Skeletal muscle satellite cell (primary cell): Measurements from ENCODE around the gene ITGB1.

Experiments
- H3K27me3 ChIP-seq: 2 replicates; pipeline ENCODE4 v1.7.0; 2013; ENCODE audit warnings: low read length; ENCODE audit not compliant: control insufficient read depth, insufficient read depth
- H3K36me3 ChIP-seq: 2 replicates; pipeline ENCODE4 v1.7.0; 2013; ENCODE audit warnings: mild to moderate bottlenecking, control low read depth, low read length; ENCODE audit not compliant: insufficient read depth
- H3K4me1 ChIP-seq: 2 replicates; pipeline ENCODE4 v1.7.0; 2013; ENCODE audit warnings: low read length; ENCODE audit not compliant: control insufficient read depth, insufficient read depth
- H3K4me2 ChIP-seq: 2 replicates; pipeline ENCODE4 v1.7.0; 2013; ENCODE audit warnings: mild to moderate bottlenecking, low read length
- H3K4me3 ChIP-seq: 2 replicates; pipeline ENCODE4 v1.7.0; 2013; ENCODE audit warnings: low read length
- H3K9ac ChIP-seq: 2 replicates; pipeline ENCODE4 v1.7.0; 2013; ENCODE audit warnings: mild to moderate bottlenecking, low read depth, low read length, moderate library complexity
- H3K9me3 ChIP-seq: replicated peaks from 2 replicates; pipeline ENCODE4 v1.7.0; 2013; ENCODE audit warnings: mild to moderate bottlenecking, control low read depth, low read length

Gene ITGB1

DNA sequence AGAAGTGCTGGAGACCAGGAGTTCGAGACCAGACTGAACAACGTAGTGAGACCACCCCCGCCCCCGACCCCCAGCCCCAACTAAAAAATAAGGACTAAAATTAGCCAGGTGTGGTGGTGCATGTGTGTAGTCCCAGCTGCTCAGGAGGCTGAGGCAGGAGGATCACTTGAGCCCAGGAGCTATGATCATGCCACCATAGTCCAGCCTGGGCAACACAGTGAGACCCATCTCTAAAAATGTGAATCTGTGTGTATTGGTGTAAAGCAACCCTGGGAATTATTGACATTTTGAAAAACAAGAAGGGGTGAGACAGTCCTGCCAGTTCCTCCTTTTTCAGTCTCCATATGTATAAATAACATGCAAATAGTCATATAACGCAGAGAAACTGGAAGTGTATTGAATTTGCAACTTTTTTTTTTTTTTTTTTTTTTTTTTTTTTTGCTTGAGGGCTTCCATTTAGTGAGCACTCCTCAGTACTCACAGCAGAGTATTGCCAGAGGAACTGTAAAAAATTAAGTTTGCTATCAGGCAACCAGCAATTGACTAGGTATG, 3.4 kb upstream of the ITGB1 start:
- H3K9me3 ChIP-seq: no peaks in the 10 kb centered on the region
- H3K27me3 ChIP-seq: no peaks in the 10 kb centered on the region
- H3K4me2 ChIP-seq: peak overlapping the region; percentile 66
- peaks cover 48% of the 10 kb centered on the region for H3K4me1 ChIP-seq
- peak overlapping the region; percentile 4 for H3K4me3 ChIP-seq
- H3K9ac ChIP-seq: peak overlapping the region; percentile 71
- peaks cover 5% of the 10 kb centered on the region for H3K36me3 ChIP-seq

DNA sequence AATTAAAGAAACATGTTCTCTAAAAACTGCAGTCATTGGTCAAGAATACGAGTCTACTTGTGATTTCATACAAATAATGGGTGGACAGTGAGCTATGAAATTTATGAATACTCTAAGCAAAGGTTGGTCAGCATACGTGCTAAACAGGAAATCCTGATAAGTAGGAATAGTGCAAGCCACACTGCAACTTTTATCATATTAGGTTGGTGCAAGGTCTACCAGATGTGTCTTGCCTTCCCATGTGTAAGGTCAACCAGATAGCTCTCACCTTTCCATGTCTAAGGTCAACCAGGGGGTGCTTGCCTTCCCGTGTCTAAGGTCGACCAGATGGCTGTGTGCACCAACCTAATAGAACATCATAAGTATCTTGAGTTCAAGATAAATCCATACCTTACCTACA, 2.0 kb upstream of the ITGB1 start:
- Histone ChIP-seq H3K4me1 (peaks cover 48% of the 10 kb centered on the region), H3K9ac (peak overlapping the region; percentile 95), H3K4me3 (peak overlapping the region; percentile 74)

DNA sequence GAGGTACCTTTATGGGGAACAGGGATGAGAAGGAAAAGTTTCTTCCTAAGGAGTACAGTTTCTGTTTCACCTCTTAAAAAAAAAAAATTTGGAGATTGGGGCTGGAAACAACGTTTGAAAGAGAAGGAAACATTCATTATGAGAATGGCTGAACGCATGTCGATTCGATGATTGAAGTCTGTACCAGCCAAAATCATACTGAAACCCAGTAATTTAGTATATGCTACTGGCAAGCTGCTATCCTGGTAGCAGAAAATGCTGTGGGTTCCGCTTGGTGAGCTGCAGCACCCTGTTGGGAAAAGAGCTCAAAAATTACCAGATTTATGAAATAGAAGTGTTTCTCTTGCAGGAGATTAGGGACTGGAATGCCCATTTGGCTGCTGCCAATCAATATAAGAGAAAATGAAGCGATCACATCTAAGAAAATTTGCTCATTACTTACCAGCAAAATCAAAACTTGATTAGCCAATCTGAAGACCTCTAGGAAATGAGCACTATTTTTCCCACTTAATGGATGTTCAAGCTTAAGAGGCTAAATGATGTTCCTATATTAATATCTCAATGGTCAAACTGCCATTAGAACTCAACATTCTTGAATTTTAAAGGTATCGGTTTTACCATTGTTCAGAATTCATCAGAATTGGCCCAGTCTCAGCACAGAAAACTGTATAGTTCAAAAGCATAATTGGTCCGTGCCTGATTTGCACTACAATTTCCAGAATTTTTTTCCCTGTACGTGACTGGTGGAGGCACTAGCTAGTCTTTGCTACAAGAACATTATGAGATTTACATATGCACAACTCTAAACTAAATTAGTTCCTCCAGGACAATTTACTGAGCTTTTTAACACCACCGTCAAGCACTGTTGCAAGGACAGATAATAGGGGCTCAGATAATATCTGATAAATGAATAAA, 1.2 kb upstream of the ITGB1 start:
- H3K9ac ChIP-seq: peak overlapping the region; percentile 95
- H3K36me3 ChIP-seq: peaks cover 19% of the 10 kb centered on the region
- H3K9me3 ChIP-seq: no peaks in the 10 kb centered on the region
- H3K4me2 ChIP-seq: peak overlapping the region; percentile 88
- H3K27me3 ChIP-seq: no peaks in the 10 kb centered on the region
- peaks cover 53% of the 10 kb centered on the region for H3K4me1 ChIP-seq
- peak overlapping the region; percentile 74 for H3K4me3 ChIP-seq

More for the DNA sequence above, 2.0 kb upstream of the ITGB1 start:
- peak overlapping the region; percentile 88 for H3K4me2 ChIP-seq
- H3K36me3 ChIP-seq: peaks cover 13% of the 10 kb centered on the region
- no peaks in the 10 kb centered on the region for H3K9me3 ChIP-seq
- no peaks in the 10 kb centered on the region for H3K27me3 ChIP-seq

DNA sequence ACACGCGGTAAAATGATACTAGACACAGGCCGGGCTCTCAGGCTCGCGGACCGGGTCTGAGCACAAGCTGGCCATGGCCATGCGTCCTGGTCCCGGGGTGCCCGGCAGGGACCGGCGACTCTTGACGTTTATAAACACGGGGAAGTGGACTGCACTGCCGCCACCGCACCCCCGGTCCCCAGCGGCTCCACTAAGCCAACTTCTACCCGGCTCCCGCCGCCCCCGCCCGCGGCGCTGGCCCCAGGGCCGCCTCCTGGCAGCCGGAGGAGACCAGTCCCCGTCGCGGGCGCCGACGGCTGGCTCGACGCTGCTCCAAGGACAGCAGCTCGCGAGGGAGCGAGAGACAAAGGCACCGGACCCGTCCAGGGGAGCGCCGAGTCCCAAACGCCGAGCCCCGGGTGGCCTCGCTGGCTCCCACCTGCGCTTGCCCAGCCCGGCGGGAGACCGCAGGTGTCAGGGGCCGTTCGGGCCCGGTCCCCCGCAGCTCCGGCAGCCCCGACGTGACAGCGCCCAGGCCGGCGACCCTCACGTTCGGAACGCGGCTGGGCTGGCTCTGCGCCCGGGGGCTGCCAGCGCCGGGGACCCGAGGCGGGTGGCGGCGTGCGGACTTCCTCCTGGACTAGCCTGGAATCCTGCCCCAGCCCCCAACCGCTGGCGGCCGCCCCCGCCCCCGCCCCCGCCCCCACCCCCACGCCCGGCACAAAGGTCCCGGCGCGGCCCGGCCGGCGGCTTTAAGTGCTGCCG, 517 bp downstream of the ITGB1 start:
- Histone ChIP-seq H3K9ac (peak overlapping the region; percentile 95), H3K4me3 (peak overlapping the region; percentile 78), H3K36me3 (peaks cover 37% of the 10 kb centered on the region), H3K9me3 (no peaks in the 10 kb centered on the region), H3K27me3 (no peaks in the 10 kb centered on the region), H3K4me2 (peak overlapping the region; percentile 79), H3K4me1 (peaks cover 54% of the 10 kb centered on the region)

DNA sequence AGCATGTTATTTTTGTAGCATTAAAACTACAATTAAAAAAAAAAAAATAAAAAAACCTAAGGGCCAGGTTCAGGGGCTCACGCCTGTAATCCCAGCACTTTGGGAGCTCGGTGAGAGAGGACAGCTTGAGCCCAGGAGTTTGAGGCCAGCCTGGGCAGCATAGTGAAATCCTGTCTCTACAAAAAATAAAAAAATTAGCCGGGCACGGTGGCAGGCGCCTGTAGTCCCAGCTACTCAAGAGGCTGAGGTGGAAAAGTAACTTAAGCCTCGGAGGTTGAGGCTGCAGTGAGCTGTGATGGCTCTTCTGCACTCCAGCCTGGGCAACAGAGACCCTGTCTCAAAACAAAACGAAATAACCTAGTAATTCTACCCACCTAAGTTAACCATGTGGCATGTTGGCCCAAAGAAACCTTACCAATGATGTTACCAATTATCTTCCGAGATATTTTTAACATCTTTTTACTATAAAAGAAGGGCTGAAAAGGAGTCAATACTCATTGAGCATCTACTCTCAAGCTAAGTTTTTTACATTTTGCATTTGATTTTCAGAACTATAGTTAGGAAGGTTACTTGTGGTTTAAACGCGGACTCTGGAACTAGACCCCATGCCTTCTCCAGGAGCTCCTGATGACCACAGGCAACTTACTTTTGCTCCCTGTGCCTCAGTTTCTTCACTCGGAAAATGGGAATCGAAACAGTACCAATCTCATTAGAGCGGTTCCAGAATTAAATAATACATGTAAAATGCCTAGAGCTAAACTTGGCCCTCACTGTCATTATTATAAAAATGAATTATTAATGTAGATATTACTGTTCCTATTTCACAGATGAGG, 1.4 kb downstream of the ITGB1 start:
- Histone ChIP-seq H3K4me1 (peaks cover 54% of the 10 kb centered on the region), H3K27me3 (no peaks in the 10 kb centered on the region), H3K4me3 (peak overlapping the region; percentile 78), H3K9me3 (no peaks in the 10 kb centered on the region), H3K36me3 (peaks cover 38% of the 10 kb centered on the region), H3K9ac (peak overlapping the region; percentile 95), H3K4me2 (peak overlapping the region; percentile 79)

DNA sequence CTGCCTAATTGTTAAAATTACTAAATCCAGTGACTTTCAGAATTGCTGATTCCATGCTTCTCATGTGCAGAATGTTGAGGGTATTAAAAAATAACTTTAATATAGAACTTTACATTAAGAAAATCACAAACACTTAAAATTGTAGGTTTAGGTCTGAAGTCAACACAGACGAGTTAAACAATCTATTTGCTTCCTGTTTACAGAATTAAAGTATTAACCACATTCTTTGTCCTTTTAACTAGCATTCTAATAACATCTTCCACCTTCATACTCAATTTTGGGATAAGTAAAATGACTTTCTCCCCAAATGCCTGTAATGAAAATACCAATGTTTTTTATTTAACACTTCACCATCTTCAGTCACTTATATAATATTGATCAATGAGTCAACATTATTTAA, 2.2 kb downstream of the ITGB1 start:
- peaks cover 54% of the 10 kb centered on the region for H3K4me1 ChIP-seq
- no peaks in the 10 kb centered on the region for H3K9me3 ChIP-seq
- no peaks in the 10 kb centered on the region for H3K27me3 ChIP-seq
- H3K4me2 ChIP-seq: peak overlapping the region; percentile 79
- peaks cover 41% of the 10 kb centered on the region for H3K36me3 ChIP-seq
- peak overlapping the region; percentile 95 for H3K9ac ChIP-seq
- H3K4me3 ChIP-seq: peak overlapping the region; percentile 78

DNA sequence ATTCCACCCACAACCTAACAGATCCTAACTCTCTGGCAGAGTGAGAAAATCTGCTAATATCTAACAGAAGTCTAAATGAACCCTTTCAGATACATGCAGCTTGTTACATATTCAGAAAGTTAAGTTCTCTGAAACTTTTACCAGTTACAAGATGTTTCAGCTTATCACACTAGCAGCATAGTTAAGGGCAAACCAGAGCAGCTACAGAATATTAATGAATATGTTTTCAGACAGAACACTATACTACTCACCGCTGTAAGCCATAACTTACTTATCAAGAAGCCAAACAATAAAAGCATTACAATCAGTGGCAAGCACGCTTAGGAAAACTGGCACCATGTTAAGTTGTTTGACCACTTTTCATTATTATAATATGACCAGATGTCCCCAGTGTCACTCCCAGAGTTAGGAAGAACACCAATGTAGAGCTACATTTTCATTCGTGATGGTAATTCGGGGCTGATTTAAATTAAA, 2.7 kb downstream of the ITGB1 start:
- H3K4me3 ChIP-seq: peak overlapping the region; percentile 78
- H3K4me2 ChIP-seq: peak overlapping the region; percentile 79
- no peaks in the 10 kb centered on the region for H3K9me3 ChIP-seq
- peaks cover 54% of the 10 kb centered on the region for H3K4me1 ChIP-seq
- H3K36me3 ChIP-seq: peaks cover 41% of the 10 kb centered on the region
- peak overlapping the region; percentile 95 for H3K9ac ChIP-seq
- no peaks in the 10 kb centered on the region for H3K27me3 ChIP-seq

DNA sequence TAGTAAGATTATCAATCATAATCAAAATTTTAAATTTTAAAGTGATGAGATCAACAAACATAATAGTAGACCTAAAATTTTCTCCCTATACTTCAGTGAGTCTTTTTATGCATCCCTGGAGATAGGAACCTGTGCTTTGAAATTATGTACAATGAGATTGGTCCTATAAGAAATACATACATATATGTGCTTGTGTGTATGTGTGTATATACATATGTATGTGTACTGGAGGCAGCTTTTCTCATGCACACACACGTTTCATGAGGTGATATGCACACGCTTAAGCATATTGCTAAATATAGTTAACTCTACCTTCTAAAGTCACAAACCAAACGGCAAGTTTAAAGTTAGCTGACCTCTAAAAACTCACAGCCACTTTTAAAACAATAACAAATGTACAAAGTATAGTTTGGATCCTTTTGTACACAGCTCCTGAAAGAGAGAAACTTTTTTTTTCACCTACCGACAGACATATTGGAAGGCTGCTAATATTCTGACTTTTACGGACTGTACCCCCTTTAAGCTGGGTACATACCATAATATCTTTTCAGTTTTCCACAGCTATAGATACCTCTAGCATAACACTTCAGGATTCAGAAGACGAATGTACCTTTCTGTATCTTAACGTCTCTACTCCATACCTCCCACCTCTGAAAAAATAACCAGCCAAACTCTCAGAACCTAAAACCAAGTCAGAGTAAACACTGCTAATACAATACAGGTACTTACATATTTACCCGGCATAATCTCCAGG, 3.3 kb downstream of the ITGB1 start:
- peak overlapping the region; percentile 95 for H3K9ac ChIP-seq
- no peaks in the 10 kb centered on the region for H3K27me3 ChIP-seq
- peak overlapping the region; percentile 79 for H3K4me2 ChIP-seq
- H3K4me1 ChIP-seq: peaks cover 54% of the 10 kb centered on the region
- no peaks in the 10 kb centered on the region for H3K9me3 ChIP-seq
- H3K36me3 ChIP-seq: peaks cover 41% of the 10 kb centered on the region
- peak overlapping the region; percentile 78 for H3K4me3 ChIP-seq

DNA sequence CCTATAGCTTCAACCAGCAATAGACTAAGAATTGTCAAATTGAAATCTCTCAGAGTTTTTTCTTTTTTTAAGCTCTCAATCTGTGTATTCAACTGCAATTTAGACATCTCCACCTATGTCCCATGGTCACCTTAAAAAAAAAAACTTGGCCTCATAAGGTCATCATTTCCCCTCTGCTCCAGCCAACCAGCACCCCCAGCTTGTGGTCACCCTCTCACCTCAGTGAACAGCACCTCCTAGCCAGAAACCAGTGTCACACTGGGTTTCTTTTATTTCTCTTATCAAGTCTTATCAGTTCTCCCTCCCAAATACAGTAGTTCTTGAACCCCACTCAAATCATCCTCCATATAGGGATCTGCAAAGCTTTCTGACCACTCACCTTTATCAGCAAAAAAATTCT, 4.0 kb downstream of the ITGB1 start:
- H3K36me3 ChIP-seq: peaks cover 41% of the 10 kb centered on the region
- H3K4me2 ChIP-seq: peak overlapping the region; percentile 79
- no peaks in the 10 kb centered on the region for H3K9me3 ChIP-seq
- H3K4me1 ChIP-seq: peaks cover 57% of the 10 kb centered on the region
- peak overlapping the region; percentile 78 for H3K4me3 ChIP-seq
- no peaks in the 10 kb centered on the region for H3K27me3 ChIP-seq
- H3K9ac ChIP-seq: peak overlapping the region; percentile 95

DNA sequence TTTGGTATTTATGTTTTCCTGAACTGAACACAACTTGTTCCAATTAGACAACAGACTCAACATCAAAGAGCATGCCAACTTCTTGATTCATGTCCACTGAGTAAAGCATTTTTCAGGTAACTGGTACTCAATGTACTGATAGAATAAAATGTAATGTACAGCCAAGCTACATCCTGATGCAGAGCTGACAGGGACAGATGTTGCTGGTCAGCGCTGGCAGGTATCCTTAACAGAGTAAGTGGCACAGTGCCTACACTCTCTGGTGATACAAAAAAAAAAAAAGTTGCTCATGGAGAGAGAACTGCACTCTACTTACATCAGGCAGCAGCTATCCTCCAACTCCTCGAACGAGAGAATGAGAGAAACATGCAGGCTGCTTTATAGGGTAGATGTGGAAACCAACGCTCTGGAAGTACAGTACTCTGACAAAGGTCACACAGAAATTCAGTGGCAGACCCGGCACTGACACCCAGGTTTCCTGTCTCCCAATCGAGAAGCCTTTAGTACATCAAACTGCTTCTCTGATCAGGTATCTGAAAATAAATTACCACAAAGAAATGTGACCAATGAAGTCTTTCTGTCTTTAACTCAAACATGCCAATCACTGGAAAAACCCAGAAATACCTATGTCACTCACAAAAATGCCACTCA, 4.6 kb downstream of the ITGB1 start:
- H3K4me2 ChIP-seq: peak overlapping the region; percentile 79
- H3K36me3 ChIP-seq: peaks cover 41% of the 10 kb centered on the region
- no peaks in the 10 kb centered on the region for H3K9me3 ChIP-seq
- H3K4me1 ChIP-seq: peaks cover 64% of the 10 kb centered on the region
- peak overlapping the region; percentile 78 for H3K4me3 ChIP-seq
- peak overlapping the region; percentile 95 for H3K9ac ChIP-seq
- H3K27me3 ChIP-seq: no peaks in the 10 kb centered on the region
